G401.6 (cell line): ENCODE data around the gene PPIB.
A peak's percentile ranks its signal among the peaks of the same experiment; 100 is the strongest.

Experiments
- FAIRE-seq: peaks from 2 replicates; lab custom pipeline; 2012; peaks lifted over from hg19 to GRCh38; lab: Jason Lieb, UNC

The PPIB gene

GRCh38 chr15:64157599-64158125, 5.2 kb downstream of the PPIB start:
- FAIRE-seq, result no peak

GRCh38 chr15:64156652-64157331, 6.0 kb downstream of the PPIB start:
- FAIRE-seq, result no peak

- FAIRE-seq, result no peak
These were observed 6.8 kb downstream of the PPIB start for GRCh38 chr15:64155802-64156651.

- peak; percentile 88 for FAIRE-seq
These were observed 9.1 kb downstream of the PPIB start for GRCh38 chr15:64153480-64154367.

GRCh38 chr15:64152507-64153387, 10.1 kb downstream of the PPIB start:
- no peak for FAIRE-seq

- no peak for FAIRE-seq
These were observed 10.9 kb downstream of the PPIB start, which contains the start of gene SNX22 for GRCh38 chr15:64151727-64152506. TSS of gene SNX22 (plus strand) at chr15:64151731. CDS start at chr15:64151776, 45 bp downstream.

- FAIRE-seq, result no peak
These were observed 12.8 kb downstream of the PPIB start for GRCh38 chr15:64149893-64150578.

GRCh38 chr15:64149424-64149823, 13.4 kb downstream of the PPIB start:
- FAIRE-seq, result peak; percentile 8

GRCh38 chr15:64148581-64148980, 14.2 kb downstream of the PPIB start:
- no peak for FAIRE-seq

GRCh38 chr15:64148168-64148567, 14.7 kb downstream of the PPIB start:
- no peak for FAIRE-seq

GRCh38 chr15:64146885-64147681, 15.7 kb downstream of the PPIB start:
- FAIRE-seq, result no peak

GRCh38 chr15:64146520-64146884, 16.3 kb downstream of the PPIB start:
- FAIRE-seq, result no peak

- no peak for FAIRE-seq
These were observed 16.8 kb downstream of the PPIB start for GRCh38 chr15:64146041-64146440.

- FAIRE-seq, result no peak
These were observed 18.1 kb downstream of the PPIB start for GRCh38 chr15:64144565-64145281.

GRCh38 chr15:64144192-64144564, 18.6 kb downstream of the PPIB start:
- FAIRE-seq, result no peak

GRCh38 chr15:64143276-64143675, 19.5 kb downstream of the PPIB start:
- FAIRE-seq, result no peak

GRCh38 chr15:64141798-64142512, 20.9 kb downstream of the PPIB start:
- FAIRE-seq, result no peak
